Large intestine (tissue), 3 donors: ENCODE results near the gene DNAJC5. TPM values are rescaled to one million over a fixed set of nuclear protein-coding genes. Genes with fewer than 3 reads are reported as not detected.

Source experiments
- DNase-seq, 2 donors: peaks; one replicate each; pipeline versions ENCODE4 v3.0.0 to v3.0.0-alpha.2; 2013
- H3K27ac ChIP-seq: one replicate; pipeline ENCODE4 v1.5.1; 2013; ENCODE audit warnings: low read length
- H3K27me3 ChIP-seq: 2 replicates; pipeline ENCODE4 v1.6.1; 2013; ENCODE audit warnings: low read length; ENCODE audit not compliant: control insufficient read depth, insufficient read depth
- H3K36me3 ChIP-seq: 2 replicates; pipeline ENCODE4 v1.6.1; 2013; ENCODE audit warnings: low read length; ENCODE audit not compliant: control insufficient read depth, insufficient read depth
- H3K4me1 ChIP-seq: one replicate; pipeline ENCODE4 v1.6.1; 2013; ENCODE audit warnings: low read length; ENCODE audit not compliant: control insufficient read depth, insufficient read depth
- H3K4me3 ChIP-seq: one replicate; pipeline ENCODE4 v1.5.1; 2013; ENCODE audit warnings: low read length
- H3K9me3 ChIP-seq: one replicate; pipeline ENCODE4 v1.6.1; 2013; ENCODE audit warnings: mild to moderate bottlenecking, low read depth, low read length, moderate library complexity; ENCODE audit not compliant: control insufficient read depth
- WGBS: methylation state at CpG from one replicate; pipeline ENCODE4 v1.1.5; 2013; ENCODE audit warnings: low lambda C conversion rate; ENCODE audit not compliant: insufficient coverage; 5-methylcytosine and 5-hydroxymethylcytosine counted together
- polyA plus RNA-seq: library from polyadenylated mRNA; unstranded; fragments of 120-200 nt; gene quantifications from one replicate; pipeline ENCODE4 v1.2.1, GENCODE V29; 2013

The DNAJC5 gene
- polyA plus RNA-seq, 1 donor, result 21.9 TPM

DNA sequence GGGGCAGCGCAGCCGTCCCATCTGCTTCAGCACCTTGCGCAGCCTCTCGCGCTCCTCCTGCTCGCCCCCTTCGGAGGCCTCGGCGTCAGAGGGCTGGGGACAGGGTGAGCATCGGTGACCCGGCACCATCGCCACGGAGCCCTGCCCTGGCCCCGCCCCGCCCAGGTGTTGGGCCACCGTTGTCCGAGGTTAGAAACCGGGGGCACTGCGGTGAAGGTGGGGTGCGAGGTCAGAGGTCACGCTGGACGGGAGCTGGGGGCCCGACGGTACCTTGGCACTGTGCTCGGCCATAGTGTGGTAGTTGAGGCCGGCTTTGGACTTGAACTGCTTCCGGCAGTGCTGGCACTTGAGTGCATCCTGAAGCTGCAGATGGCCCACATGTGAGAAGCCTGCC, 68.4 kb downstream of the DNAJC5 start:
- H3K9me3 ChIP-seq, result peaks cover 49% of the 10 kb centered on the region
- no peaks in the 10 kb centered on the region for H3K4me1 ChIP-seq
- no peak overlapping the region for H3K4me3 ChIP-seq
- no peak overlapping the region for H3K27ac ChIP-seq
- WGBS, result no CpG with 5 or more reads among the region's 27 CpGs
- DNase-seq, result no peak
- peaks cover 43% of the 10 kb centered on the region for H3K36me3 ChIP-seq
- H3K27me3 ChIP-seq, result no peaks in the 10 kb centered on the region

DNA sequence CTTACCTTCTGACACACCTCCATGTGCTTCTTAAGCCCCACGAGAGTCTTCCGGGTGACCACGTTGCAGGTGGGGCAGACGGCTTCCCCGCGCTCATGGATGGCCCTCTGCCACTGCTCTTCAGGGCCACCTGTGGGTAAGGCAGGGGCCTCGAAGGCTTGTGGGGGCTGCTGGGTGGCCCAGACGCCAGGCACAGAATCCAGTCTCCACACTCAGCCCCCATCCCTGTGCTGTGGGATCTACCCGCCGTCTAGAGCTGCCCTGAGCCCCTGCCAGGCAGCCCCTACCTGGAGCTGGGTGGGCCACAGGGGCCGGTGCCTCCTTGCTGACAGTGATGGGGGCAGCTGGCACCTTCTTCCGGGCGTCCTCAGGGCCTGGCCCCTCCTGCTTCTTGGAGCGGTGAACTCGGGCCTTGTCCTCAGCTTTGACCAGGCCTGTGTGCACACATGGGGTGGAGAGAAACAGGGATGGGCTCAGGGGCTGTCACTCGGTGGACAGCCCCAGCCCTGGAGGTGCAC, 68.9 kb downstream of the DNAJC5 start:
- peaks cover 43% of the 10 kb centered on the region for H3K36me3 ChIP-seq

DNA sequence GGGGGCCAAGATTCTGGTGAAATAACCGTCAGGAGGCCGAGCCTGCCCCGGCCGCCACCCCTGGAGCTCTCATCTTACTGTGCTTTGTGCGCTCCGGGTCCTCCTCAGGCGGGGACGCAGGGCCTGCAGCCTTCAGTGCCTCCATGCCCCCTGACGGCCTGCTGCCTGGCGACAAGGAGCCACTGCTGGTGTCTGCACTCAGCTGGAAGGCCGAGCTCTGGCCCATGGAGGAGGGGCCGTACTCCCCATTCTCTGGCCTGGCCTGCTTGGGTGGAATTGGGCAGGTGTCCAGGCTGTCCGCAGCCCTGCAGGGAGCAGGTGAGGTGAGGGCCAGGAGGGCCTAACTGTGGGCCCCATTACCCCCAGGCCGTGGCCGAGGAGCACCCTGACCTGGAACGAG, 69.5 kb downstream of the DNAJC5 start:
- no CpG with 5 or more reads among the region's 16 CpGs for WGBS
- H3K9me3 ChIP-seq, result peaks cover 52% of the 10 kb centered on the region
- H3K4me1 ChIP-seq, result peaks cover 8% of the 10 kb centered on the region
- no peaks in the 10 kb centered on the region for H3K27me3 ChIP-seq
- no peak overlapping the region for H3K4me3 ChIP-seq
- peaks cover 42% of the 10 kb centered on the region for H3K36me3 ChIP-seq
- no peak for DNase-seq
- no peak overlapping the region for H3K27ac ChIP-seq

More for the DNA sequence above, 68.9 kb downstream of the DNAJC5 start:
- peaks cover 4% of the 10 kb centered on the region for H3K4me1 ChIP-seq
- DNase-seq, result no peak
- H3K27ac ChIP-seq, result no peak overlapping the region
- peaks cover 52% of the 10 kb centered on the region for H3K9me3 ChIP-seq
- no CpG with 5 or more reads among the region's 16 CpGs for WGBS
- no peak overlapping the region for H3K4me3 ChIP-seq
- H3K27me3 ChIP-seq, result no peaks in the 10 kb centered on the region

DNA sequence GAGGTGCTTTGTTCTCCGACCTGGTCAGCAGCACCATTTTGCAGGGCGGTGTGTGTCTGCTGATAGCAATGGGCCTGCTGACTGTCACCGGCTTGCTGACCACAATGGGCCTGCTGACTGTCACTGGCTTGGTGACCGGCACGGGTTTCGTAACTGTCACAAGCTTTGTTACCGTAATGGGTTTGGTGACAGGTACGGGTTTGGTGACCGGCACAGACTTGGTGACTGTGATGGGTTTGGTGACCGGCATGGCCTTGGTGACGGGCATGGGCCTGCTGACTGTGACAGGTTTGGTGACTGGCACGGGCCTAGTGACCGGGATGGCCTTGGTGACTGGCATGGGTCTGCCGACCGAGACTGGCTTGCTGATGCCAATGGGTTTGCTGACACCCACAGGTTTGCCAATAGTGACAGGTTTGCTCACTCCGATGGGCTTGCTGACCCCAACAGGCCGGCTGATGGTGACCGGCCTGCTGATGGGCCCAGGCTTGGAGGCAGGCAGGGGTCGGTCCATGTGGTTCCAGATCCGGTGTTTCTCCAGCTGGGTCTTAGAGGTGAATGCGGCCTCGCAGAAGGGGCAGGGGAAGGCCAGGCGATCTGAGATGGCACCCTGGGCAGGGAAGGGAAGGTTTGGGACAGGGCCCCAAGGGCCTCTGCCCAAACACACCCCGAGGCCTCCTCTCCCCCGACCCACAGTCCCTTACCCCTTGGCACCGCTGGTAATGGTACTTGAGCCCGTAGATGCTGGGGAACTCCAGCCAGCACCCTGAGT, 71.4 kb downstream of the DNAJC5 start:
- no CpG with 5 or more reads among the region's 27 CpGs for WGBS
- Histone ChIP-seq H3K27ac (no peak overlapping the region), H3K4me3 (no peak overlapping the region), H3K9me3 (peaks cover 52% of the 10 kb centered on the region), H3K4me1 (peaks cover 11% of the 10 kb centered on the region), H3K36me3 (peaks cover 36% of the 10 kb centered on the region), H3K27me3 (peaks cover 6% of the 10 kb centered on the region)
- DNase-seq, result no peak

DNA sequence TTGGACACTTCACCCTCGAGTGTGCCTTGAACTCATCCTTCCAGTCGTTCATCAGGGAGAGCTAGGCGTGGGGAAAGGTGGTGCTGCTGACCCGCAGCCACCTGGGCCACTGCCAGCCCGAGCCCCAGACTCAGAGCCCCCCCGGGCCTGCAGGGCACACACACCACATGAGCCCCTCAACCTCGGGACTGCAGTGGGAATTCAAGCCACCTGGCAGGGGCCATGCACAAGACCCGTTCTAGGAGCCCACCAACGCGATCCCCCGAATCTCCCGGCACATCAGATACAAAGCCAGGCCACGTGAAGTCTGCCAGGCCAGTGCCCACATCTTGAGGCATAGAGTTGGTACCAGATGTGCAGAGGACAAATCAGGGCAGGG, 72.0 kb downstream of the DNAJC5 start:
- no peak overlapping the region for H3K4me3 ChIP-seq
- H3K36me3 ChIP-seq, result peaks cover 32% of the 10 kb centered on the region
- no peak for DNase-seq
- peaks cover 52% of the 10 kb centered on the region for H3K9me3 ChIP-seq
- peaks cover 11% of the 10 kb centered on the region for H3K4me1 ChIP-seq
- H3K27me3 ChIP-seq, result peaks cover 6% of the 10 kb centered on the region
- WGBS, result no CpG with 5 or more reads among the region's 13 CpGs
- no peak overlapping the region for H3K27ac ChIP-seq

DNA sequence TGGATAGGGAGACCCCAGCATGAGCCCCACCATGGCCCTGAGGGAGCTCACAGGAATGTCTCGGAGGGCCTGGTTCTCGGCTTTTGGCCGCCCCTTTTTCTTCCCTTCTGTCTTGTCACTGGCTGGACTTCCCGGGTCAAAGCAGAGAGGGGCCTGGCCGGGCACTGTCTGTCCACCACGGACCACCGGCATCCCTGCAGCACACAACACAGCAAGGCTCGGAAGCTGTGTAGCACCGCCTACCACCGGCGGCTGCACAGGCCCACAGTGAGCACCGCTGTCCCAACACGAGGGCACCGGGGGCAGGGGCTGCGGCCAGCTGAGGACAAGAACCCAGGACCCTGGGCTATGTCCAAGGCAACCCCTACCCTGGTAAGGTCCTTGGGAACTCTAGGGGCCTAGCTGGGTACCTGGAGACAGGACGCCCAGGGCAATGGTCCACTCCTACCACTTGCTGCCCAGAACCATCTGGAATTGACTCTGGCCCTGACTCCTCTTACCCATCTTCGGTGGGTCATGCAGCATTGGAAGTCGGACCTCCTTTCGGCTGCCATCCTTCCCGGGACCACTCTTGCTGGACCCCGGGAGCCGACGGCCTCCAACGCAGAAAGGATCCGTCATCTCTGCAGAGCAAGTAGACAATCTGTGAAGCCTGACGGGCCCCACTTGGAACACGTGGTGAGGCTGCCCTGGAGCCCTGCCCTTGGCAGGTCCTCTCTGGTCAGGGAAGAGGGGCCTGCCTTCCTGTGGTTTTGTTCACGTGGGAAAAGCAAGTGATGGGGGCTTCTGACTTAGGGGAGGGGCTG, 72.6 kb downstream of the DNAJC5 start:
- peaks cover 49% of the 10 kb centered on the region for H3K9me3 ChIP-seq
- H3K4me1 ChIP-seq, result peaks cover 11% of the 10 kb centered on the region
- WGBS, result no CpG with 5 or more reads among the region's 28 CpGs
- no peak overlapping the region for H3K4me3 ChIP-seq
- peaks cover 28% of the 10 kb centered on the region for H3K36me3 ChIP-seq
- H3K27ac ChIP-seq, result no peak overlapping the region
- peaks cover 6% of the 10 kb centered on the region for H3K27me3 ChIP-seq
- DNase-seq, result no peak

DNA sequence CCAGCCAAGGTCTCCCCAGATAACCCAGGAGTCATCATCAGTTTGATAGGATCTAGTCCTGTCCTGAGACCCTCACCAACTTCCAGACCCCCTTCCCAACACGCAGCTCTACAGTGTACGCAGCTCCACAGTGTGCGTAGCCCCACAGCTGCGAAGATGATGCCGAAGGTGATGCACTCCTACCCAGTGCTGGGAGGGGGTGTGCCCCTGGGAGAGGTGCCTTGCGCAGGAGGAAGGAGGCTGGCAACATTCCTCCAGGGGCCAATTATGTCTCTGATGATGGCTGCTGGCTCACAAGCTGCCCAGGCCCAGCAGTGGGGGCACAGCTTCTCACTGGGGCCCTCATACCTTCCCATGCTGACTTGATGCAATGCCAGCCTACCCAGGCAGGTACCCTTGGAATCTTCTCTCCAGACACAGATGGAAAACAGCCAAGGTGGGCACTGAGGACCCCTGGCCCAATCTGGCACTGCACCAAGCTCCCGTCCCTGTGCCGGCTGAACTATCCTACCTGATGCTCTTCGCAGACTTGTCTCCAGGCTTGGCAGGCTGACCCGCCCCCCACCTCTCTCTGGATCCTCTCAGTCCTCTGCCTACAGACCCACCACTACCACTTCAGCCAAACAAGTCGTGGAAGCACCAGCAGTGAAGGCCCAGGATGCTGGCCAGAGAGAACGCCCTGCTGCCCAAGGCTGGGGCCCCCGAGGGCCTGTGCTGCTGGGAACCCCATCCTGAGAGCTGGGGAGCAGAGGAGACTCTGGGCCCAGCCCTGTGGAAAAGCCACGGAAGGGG, 73.4 kb downstream of the DNAJC5 start:
- 100% methylated on average over 1 of the region's 14 CpGs for WGBS
- DNase-seq, result no peak
- Histone ChIP-seq H3K27ac (no peak overlapping the region), H3K9me3 (peaks cover 42% of the 10 kb centered on the region), H3K36me3 (peaks cover 23% of the 10 kb centered on the region), H3K4me3 (peak overlapping the region; percentile 45), H3K4me1 (peaks cover 11% of the 10 kb centered on the region), H3K27me3 (peaks cover 6% of the 10 kb centered on the region)

DNA sequence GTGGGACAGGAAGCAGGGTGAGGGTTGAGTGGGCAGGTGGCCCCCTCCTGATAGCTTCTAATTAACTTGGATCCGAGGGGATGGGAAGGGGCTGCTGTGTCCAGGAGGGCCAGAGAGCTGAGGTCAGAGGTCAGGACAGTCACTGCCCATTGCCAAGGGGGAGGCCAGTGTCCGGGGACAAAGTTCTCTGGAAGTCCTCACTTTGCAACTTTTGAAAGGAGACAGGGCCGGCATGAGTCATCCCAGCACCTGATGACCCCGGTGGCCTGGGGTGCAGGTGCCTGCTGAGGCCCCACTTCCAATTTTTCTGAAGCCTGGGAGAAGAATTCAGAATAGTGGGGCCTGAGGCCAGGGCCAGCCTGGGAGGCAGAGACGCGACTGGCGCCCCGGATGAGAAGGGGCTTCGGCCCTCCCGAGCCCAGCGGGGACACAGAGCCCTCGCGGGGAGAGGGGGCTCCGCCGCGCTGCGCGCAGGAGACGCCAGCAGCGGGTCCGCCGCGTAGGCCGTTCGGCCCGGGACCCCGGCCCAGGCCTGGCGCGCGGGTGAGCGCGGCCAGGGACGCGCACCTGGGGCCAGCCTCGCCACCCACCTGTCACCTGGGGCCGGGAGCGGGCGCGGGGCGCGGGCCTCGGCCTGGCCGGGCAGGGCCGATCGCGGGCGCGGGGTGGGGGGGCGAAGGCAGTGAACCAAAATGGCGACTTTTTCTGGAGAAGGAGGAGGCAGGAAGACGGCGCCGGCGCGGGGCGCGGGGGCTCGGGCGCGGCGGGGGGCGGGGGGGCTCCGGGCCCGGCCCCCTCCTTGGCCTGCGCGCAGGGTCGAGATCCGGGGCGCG, 74.2 kb downstream of the DNAJC5 start:
- peak in 1 of 2 donors; percentile 49 for DNase-seq
- WGBS, result no CpG with 5 or more reads among the region's 70 CpGs
- Histone ChIP-seq H3K27ac (no peak overlapping the region), H3K9me3 (peaks cover 34% of the 10 kb centered on the region), H3K4me1 (peaks cover 14% of the 10 kb centered on the region), H3K36me3 (peaks cover 18% of the 10 kb centered on the region), H3K4me3 (peak overlapping the region; percentile 45), H3K27me3 (peaks cover 6% of the 10 kb centered on the region)

DNA sequence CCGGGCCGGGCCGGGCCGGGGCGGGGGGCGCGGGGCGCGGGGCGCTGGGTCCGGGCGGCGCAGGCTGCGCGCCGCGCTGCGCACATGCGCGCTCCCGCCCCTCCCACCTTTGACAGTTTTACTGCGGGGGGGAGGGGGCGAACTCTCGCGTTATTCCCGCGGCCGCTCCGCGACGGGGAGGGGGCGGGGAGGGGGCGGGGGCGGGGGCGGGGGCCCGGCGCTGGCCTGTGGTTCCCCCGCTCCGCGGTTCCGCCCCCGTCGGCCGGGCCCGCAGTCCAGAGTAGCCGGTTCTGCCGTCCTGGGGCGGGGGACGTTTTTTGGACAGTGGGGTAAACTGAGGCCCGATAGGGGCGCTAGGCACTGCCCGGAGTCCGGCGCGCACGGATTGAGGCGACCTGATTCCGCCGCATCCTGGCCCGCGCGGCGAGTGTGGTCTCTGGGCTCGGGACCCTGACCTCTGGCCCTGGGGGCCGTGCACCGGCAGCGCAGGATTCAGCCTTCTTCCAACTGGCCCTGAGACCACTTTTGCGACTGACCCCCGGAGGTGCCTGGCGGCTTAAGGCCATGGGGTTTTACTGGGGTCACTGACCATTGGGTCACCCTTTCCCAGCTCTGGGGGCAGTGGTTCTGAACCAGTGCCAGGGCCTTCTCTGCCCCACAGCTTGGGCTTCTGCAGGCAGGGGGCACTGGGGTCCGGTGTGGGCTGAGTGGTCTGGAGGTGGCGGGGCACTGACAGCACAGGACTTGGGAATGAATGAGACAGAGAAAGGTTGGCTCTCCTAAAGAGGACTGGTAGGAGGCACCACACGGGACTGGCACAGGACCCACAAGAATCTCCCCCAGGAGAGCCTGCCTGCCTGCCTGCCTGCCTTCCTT, 75.2 kb downstream of the DNAJC5 start, which contains the start of gene ZNF512B:
Gene ZNF512B, minus strand, starts transcription at position 93 of the 876 bp plus-strand sequence. CDS start 1,980 bp downstream, outside the sequence.
- Histone ChIP-seq H3K36me3 (peaks cover 18% of the 10 kb centered on the region), H3K27me3 (peaks cover 6% of the 10 kb centered on the region), H3K27ac (no peak within 1 kb of the TSS), H3K4me1 (peaks cover 14% of the 10 kb centered on the region), H3K4me3 (peak within 1 kb of the TSS; percentile 45), H3K9me3 (peaks cover 28% of the 10 kb centered on the region)
- WGBS, result 0% methylated on average over 1 of the region's 73 CpGs
- no peak for DNase-seq
